C1 segment of cervical spinal cord (tissue), 14 donors: Measurements from ENCODE around the gene SNX33.
"Not testable (repeated sequence)": the region's sequence is repeated elsewhere in the genome, so short reads cannot be mapped to it uniquely, and the experiment has no call there.

Source experiments
- DNase-seq, 14 donors: peaks; one replicate each; lab custom pipeline; 2025; lab: John Stamatoyannopoulos, UW

The SNX33 gene

GRCh38 chr15:75662823-75663519 is 15.3 kb downstream of the SNX33 start:
- no peak for DNase-seq

GRCh38 chr15:75663931-75664421 is 16.3 kb downstream of the SNX33 start:
- no peak for DNase-seq

GRCh38 chr15:75666823-75667501 is 19.2 kb downstream of the SNX33 start:
- peak in 2 of 14 donors; percentile 8 to 37 for DNase-seq

GRCh38 chr15:75669191-75669878 is 21.6 kb downstream of the SNX33 start:
- no peak for DNase-seq

- DNase-seq = no peak
These were observed 22.1 kb downstream of the SNX33 start for GRCh38 chr15:75669879-75670212.

- no peak for DNase-seq
These were observed 24.3 kb downstream of the SNX33 start for GRCh38 chr15:75671730-75672602.

- peak in 7 of 14 donors; percentile 20 to 49 (median 35) for DNase-seq
These were observed 25.1 kb downstream of the SNX33 start for GRCh38 chr15:75672646-75673425.

- peak in 2 of 14 donors; percentile 5 to 45 for DNase-seq
These were observed 25.9 kb downstream of the SNX33 start for GRCh38 chr15:75673426-75674235.

- no peak for DNase-seq
These were observed 26.7 kb downstream of the SNX33 start for GRCh38 chr15:75674366-75674765.

GRCh38 chr15:75675579-75676404 is 28.1 kb downstream of the SNX33 start:
- peak in 1 of 14 donors; percentile 29 for DNase-seq

GRCh38 chr15:75676688-75677464 is 29.2 kb downstream of the SNX33 start:
- no peak for DNase-seq

GRCh38 chr15:75677465-75678323 is 30.0 kb downstream of the SNX33 start:
- no peak for DNase-seq

- not testable (repeated sequence) for DNase-seq
These were observed 30.6 kb downstream of the SNX33 start for GRCh38 chr15:75678324-75678690.

- no peak for DNase-seq
These were observed 32.5 kb downstream of the SNX33 start for GRCh38 chr15:75680007-75680789.

- DNase-seq = no peak
These were observed 34.7 kb downstream of the SNX33 start for GRCh38 chr15:75682181-75683135.
